LNCaP clone FGC (cell line): ENCODE measurements around the gene ABCA12.

Experiments
- DNase-seq: peaks from one replicate; pipeline ENCODE4 v3.0.0-alpha.2; 2011; ENCODE audit warnings: low read depth
- H3K4me3 ChIP-seq: 2 replicates; pipeline ENCODE4 v1.5.1; 2011; ENCODE audit warnings: mild to moderate bottlenecking, low read depth, low read length, control low read depth
- TF ChIP-seq, protein P1 (sequence below): IDR thresholded peaks from 2 replicates; pipeline ENCODE4 v1.5.1; 2012; ENCODE audit warnings: mild to moderate bottlenecking; ENCODE audit not compliant: control insufficient read depth, insufficient read depth; ENCODE audit errors: extremely low read depth

Gene ABCA12

GRCh38 chr2:215144106-215144875 lies 5.9 kb upstream of the ABCA12 start:
- TF ChIP-seq, protein P1, sequence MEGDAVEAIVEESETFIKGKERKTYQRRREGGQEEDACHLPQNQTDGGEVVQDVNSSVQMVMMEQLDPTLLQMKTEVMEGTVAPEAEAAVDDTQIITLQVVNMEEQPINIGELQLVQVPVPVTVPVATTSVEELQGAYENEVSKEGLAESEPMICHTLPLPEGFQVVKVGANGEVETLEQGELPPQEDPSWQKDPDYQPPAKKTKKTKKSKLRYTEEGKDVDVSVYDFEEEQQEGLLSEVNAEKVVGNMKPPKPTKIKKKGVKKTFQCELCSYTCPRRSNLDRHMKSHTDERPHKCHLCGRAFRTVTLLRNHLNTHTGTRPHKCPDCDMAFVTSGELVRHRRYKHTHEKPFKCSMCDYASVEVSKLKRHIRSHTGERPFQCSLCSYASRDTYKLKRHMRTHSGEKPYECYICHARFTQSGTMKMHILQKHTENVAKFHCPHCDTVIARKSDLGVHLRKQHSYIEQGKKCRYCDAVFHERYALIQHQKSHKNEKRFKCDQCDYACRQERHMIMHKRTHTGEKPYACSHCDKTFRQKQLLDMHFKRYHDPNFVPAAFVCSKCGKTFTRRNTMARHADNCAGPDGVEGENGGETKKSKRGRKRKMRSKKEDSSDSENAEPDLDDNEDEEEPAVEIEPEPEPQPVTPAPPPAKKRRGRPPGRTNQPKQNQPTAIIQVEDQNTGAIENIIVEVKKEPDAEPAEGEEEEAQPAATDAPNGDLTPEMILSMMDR, result no peak
- H3K4me3 ChIP-seq, result no peak overlapping the region
- DNase-seq, result no peak

DNA sequence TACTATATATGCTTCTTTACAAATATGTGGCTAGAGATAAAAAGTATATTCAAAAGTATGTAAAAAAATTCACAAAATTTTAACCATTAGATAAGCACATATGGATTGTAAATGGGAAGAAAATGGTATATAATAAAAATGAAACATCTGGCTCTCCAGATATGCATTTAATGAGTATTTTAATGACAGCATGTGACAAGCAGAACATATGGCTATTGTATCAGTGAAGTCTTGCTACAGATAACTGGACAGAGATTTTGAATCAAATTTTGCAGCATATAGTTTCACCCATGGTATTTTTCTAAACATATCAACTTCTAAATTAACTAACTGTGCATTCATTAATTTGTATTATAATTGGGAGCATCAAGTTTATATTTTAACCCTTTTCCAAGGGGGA lies 5.0 kb upstream of the ABCA12 start:
- no peak overlapping the region for H3K4me3 ChIP-seq
- DNase-seq, result no peak
- TF ChIP-seq, protein P1, result no peak

- TF ChIP-seq, protein P1, result no peak
- no peak for DNase-seq
- H3K4me3 ChIP-seq, result no peak overlapping the region
Observed at GRCh38 chr2:215141706-215142105, 3.3 kb upstream of the ABCA12 start.

- TF ChIP-seq, protein P1, result no peak
- no peak overlapping the region for H3K4me3 ChIP-seq
- DNase-seq, result no peak
Observed at GRCh38 chr2:215140166-215140707, 1.8 kb upstream of the ABCA12 start.

DNA sequence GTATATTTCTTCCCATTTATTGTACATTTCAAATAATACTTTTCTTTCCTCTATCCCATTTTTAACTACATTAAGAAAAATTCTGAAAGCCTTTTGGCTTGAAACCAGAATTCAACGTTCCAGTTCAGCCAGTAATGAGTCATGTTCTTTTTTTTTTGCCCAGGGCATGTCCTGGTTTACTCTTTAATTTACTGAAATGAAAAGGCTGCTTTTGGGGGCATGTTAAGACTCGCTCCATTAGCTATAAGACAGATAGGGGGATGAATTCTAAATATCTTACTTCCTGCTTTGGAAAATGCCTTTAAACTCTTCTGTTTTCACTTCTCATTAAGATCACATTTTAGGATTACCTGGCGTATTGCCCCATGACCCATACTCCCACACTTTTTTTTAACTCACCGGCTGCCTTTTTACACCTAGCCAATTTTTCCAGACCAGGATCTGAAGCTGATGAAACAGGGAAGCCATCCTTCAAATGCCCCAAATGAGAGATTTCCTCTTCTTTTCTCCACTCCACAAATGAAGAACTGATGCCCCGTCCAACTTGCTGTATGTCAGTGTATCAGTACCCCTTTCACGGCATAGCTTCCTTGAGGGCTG lies 585 bp downstream of the ABCA12 start:
- DNase-seq, result no peak
- TF ChIP-seq, protein P1, result no peak
- H3K4me3 ChIP-seq, result no peak overlapping the region

DNA sequence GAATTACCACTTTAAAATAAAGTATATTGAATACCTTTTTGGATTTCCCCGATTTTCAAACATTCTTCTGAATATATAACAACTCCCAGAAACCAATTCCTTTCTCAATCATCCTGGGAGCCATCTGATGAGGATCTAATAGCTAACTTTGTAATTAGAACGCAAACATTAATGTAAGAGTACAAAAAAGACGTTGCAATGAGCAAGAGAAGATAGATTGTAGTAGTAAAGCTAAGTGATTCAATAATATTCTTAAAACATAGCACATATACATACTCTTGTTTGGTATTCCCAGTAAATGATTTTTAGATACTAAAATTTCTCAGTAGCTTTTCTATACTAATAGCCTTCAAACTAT lies 1.1 kb downstream of the ABCA12 start:
- no peak overlapping the region for H3K4me3 ChIP-seq
- TF ChIP-seq, protein P1, result no peak
- no peak for DNase-seq
